ENCODE data around the gene CD86. TPM values are rescaled to one million over a fixed set of nuclear protein-coding genes. Genes with fewer than 3 reads are reported as not detected.
A peak's percentile ranks its signal among the peaks of the same experiment; 100 is the strongest.

The CD86 gene
- total and polyA plus RNA-seq, 2 of the 8 experiments (the other 6 are each of a cell fraction or from before 2014, with no cell fraction given): 0.12 to 0.30 TPM

- no peak overlapping the region for H4K5ac ChIP-seq (ENCODE audit: insufficient read length, low read depth, low read length)
- H3K27me3 ChIP-seq (replicated peaks in 1 of 4; ENCODE audit: control insufficient read depth in 3 of 4, extremely low read depth in 1 of 4, insufficient read depth in 3 of 4, low read length in 3 of 4): no peaks in the 10 kb centered on the region
- no peaks in the 10 kb centered on the region for H3K9me3 ChIP-seq (ENCODE audit: insufficient read depth in 2 of 2, low read depth in 1 of 2, low read length in 1 of 2)
- H2BK12ac ChIP-seq (ENCODE audit: low read depth, low read length): no peak overlapping the region
- no peak overlapping the region for H2BK120ac ChIP-seq (replicated peaks; ENCODE audit: low read depth, low read length)
- H4K91ac ChIP-seq (replicated peaks; ENCODE audit: insufficient read length, low read length): no peak overlapping the region
- H2AFZ ChIP-seq (ENCODE audit: low read length): peak overlapping the region; percentile 50; the same call in 1 of the 2 replicates
- H2BK5ac ChIP-seq (ENCODE audit: low read depth, low read length): no peak overlapping the region
- H3K4ac ChIP-seq (replicated peaks; ENCODE audit: insufficient read length, low read depth, low read length): no peak overlapping the region
- no peak overlapping the region for H4K8ac ChIP-seq (ENCODE audit: extremely low read depth, insufficient read depth, low read length)
- H3K4me2 ChIP-seq (ENCODE audit: insufficient read depth in 1 of 2, low read depth in 2 of 2, low read length in 2 of 2): no peak overlapping the region
- no peak overlapping the region for H3K56ac ChIP-seq (replicated peaks; ENCODE audit: insufficient read length, low read depth, low read length)
- WGBS, 2 experiments (ENCODE audit: extremely low coverage in 1 of 2, insufficient coverage in 1 of 2, insufficient read length in 1 of 2, insufficient replicate concordance in 2 of 2, low coverage in 1 of 2, low lambda C conversion rate in 2 of 2, missing lambda C conversion rate in 1 of 2): 83% methylated on average over 9 of the region's 9 CpGs; no CpG with 5 or more reads in 1 of the 2 experiments
- DNase-seq (ENCODE audit: low read depth in 1 of 2, low spot score in 2 of 2) (no peak), FAIRE-seq (no peak)
- no peak overlapping the region for H3K23ac ChIP-seq (ENCODE audit: insufficient read length)
- H3K36me3 ChIP-seq (ENCODE audit: control insufficient read depth in 2 of 4, insufficient read depth in 4 of 4, low read length in 3 of 4): no peaks in the 10 kb centered on the region
- no peaks in the 10 kb centered on the region for H3K79me1 ChIP-seq (ENCODE audit: low read depth, low read length)
- H3K23me2 ChIP-seq (ENCODE audit: low read depth, low read length): no peaks in the 10 kb centered on the region
- no peak overlapping the region for H3K18ac ChIP-seq (ENCODE audit: extremely low read depth, low read length)
- CTCF ChIA-PET (ENCODE audit: partially characterized antibody): interaction anchor here (0.7 to 1.4 kb wide), 5 partner anchors 10 to 81 kb away, joined by 3 to 5 read pairs (median 4); no protein-coding TSS in a partner anchor
- H3K27ac ChIP-seq (ENCODE audit: low read depth, low read length): no peak overlapping the region
- POLR2A ChIA-PET (ENCODE audit: partially characterized antibody): interaction anchor here (1.5 kb wide), 1 partner anchor 14 kb away, joined by 3 read pairs; no protein-coding TSS in a partner anchor
- no peak overlapping the region for H3K14ac ChIP-seq (ENCODE audit: insufficient read length)
- H3K9ac ChIP-seq (replicated peaks in 1 of 4; ENCODE audit: extremely low read depth in 1 of 4, low read depth in 3 of 4, low read length in 3 of 4): no peak overlapping the region
- no peak overlapping the region for H2BK20ac ChIP-seq (ENCODE audit: low read length)
- H3K79me2 ChIP-seq (ENCODE audit: control insufficient read depth in 1 of 2, insufficient read depth in 2 of 2, low read length in 2 of 2): no peaks in the 10 kb centered on the region
- H3K4me3 ChIP-seq (ENCODE audit: extremely low read depth in 1 of 4, insufficient read depth in 2 of 4, low read depth in 3 of 4, low read length in 4 of 4): no peak overlapping the region
- H2AK5ac ChIP-seq (ENCODE audit: low read depth, low read length): no peak overlapping the region
- no peaks in the 10 kb centered on the region for H4K20me1 ChIP-seq (replicated peaks in 1 of 2; ENCODE audit: control insufficient read depth in 1 of 2, insufficient read depth in 2 of 2, low read length in 2 of 2)
- no peak overlapping the region for H2BK15ac ChIP-seq (ENCODE audit: low read length)
- H3K4me1 ChIP-seq (replicated peaks in 1 of 4; ENCODE audit: control insufficient read depth in 3 of 4, insufficient read depth in 4 of 4, low read length in 3 of 4): peaks cover 0 to 4% (median 0%) of the 10 kb centered on the region in 4 experiments; a peak in 2 of 7 replicates
- TF ChIP-seq RBBP5 (IDR thresholded peaks at IDR 0.05; ENCODE audit: borderline replicate concordance, low read depth, low read length): no peak
- TF ChIP-seq POLR2AphosphoS5 (IDR thresholded peaks at IDR 0.05; ENCODE audit: low read depth, low read length): no peak
- no peak for TF ChIP-seq JUND (IDR thresholded peaks at IDR 0.05; ENCODE audit: low read length)
Observed at GRCh38 chr3:122077293-122078234, 22.4 kb downstream of the CD86 start.
